Natural killer cell (primary cell): ENCODE results near the gene LRRC53. TPM values are rescaled to one million over a fixed set of nuclear protein-coding genes. Genes with fewer than 3 reads are reported as not detected.

Source experiments
- ATAC-seq, 3 donors: fragments of 150-1000 bp in 2 of 3; fragments of 200-7000 bp in 1 of 3; cut with Tn5 transposase; 1 replicate in 1 of 3; 2 replicates in 2 of 3; pipeline ENCODE4 v1.10.0; 2021; ENCODE audit warnings: mild to moderate bottlenecking in 2 of 3, moderate library complexity in 2 of 3
- DNase-seq, 2 donors: peaks; one replicate each; pipeline versions ENCODE4 v3.0.0 to v3.0.0-alpha.2; 2013 to 2021; ENCODE audit warnings: mixed read lengths in 1 of 2
- H3K27ac ChIP-seq: one replicate; pipeline ENCODE4 v1.5.1; 2013; ENCODE audit warnings: mild to moderate bottlenecking, low read length
- H3K27me3 ChIP-seq: one replicate; pipeline ENCODE4 v1.6.1; 2013; ENCODE audit warnings: low read length; ENCODE audit not compliant: control insufficient read depth, insufficient read depth
- H3K36me3 ChIP-seq: one replicate; pipeline ENCODE4 v1.6.1; 2013; ENCODE audit warnings: low read length; ENCODE audit not compliant: control insufficient read depth, insufficient read depth
- H3K4me1 ChIP-seq: one replicate; pipeline ENCODE4 v1.6.1; 2013; ENCODE audit warnings: low read length; ENCODE audit not compliant: control insufficient read depth, insufficient read depth
- H3K4me3 ChIP-seq: one replicate; pipeline ENCODE4 v1.5.1; 2013; ENCODE audit warnings: low read length
- H3K9me3 ChIP-seq: one replicate; pipeline ENCODE4 v1.6.1; 2013; ENCODE audit warnings: low read length; ENCODE audit not compliant: control insufficient read depth, insufficient read depth
- H3K27ac Mint-ChIP-seq, 2 donors: one replicate each; pipeline ENCODE4 v1.8.0; 2022; ENCODE audit warnings: mild to moderate bottlenecking in 2 of 2, mixed read lengths in 2 of 2, moderate library complexity in 1 of 2
- H3K27me3 Mint-ChIP-seq, 2 donors: one replicate each; pipeline ENCODE4 v1.8.0; 2022; ENCODE audit warnings: low read depth in 2 of 2, mixed read lengths in 2 of 2
- H3K36me3 Mint-ChIP-seq: one replicate; pipeline ENCODE4 v1.8.0; 2022; ENCODE audit warnings: mixed read lengths
- H3K4me1 Mint-ChIP-seq, 2 donors: one replicate each; pipeline ENCODE4 v1.8.0; 2022; ENCODE audit warnings: mixed read lengths in 2 of 2
- H3K4me3 Mint-ChIP-seq: one replicate; pipeline ENCODE4 v1.8.0; 2022; ENCODE audit warnings: mild to moderate bottlenecking, moderate library complexity, mixed read lengths
- H3K9me3 Mint-ChIP-seq, 2 donors: one replicate each; pipeline ENCODE4 v1.8.0; 2022; ENCODE audit warnings: mixed read lengths in 2 of 2
- CTCF ChIP-seq: fragments of 200-600 bp; IDR thresholded peaks from one replicate; pipeline ENCODE4 v1.8.0; 2022; ENCODE audit warnings: antibody characterized with exemption
- WGBS: methylation state at CpG from one replicate; pipeline ENCODE4 v1.1.7; 2013; ENCODE audit warnings: missing lambda C conversion rate; ENCODE audit not compliant: insufficient coverage; 5-methylcytosine and 5-hydroxymethylcytosine counted together
- intact Hi-C: fragments of 100-400 bp; cut with micrococcal nuclease; formaldehyde crosslinking; loops from one replicate; pipeline ENCODE4 v1.14.2; 2022
- total RNA-seq, 4 donors: library from RNA; stranded (reverse); fragments of 120-200 nt in 1 of 4; gene quantifications; one replicate each; pipeline versions ENCODE4 v1.2.3 to v1.2.4, GENCODE V29; 2013 to 2022

The LRRC53 gene
- not detected for total RNA-seq
- total RNA-seq (2013) = not detected

- H3K9me3 ChIP-seq = no peaks in the 10 kb centered on the region
- H3K27me3 ChIP-seq = no peaks in the 10 kb centered on the region
- no peak within 1 kb of the TSS for H3K27ac ChIP-seq
These were observed at the start of gene LRRC53 for GRCh38 chr1:74512170-74512915. Gene LRRC53 (minus strand): TSS chr1:74512611. CDS start chr1:74483349, 29,262 bp downstream.

GRCh38 chr1:74549932-74550331 lies 37.5 kb upstream of the LRRC53 start:
- Mint-ChIP-seq H3K9me3 (peaks cover 0 to 3% of the 10 kb centered on the region in 2 donors), H3K27ac (no peak overlapping the region), H3K36me3 (no peaks in the 10 kb centered on the region), H3K4me3 (no peak overlapping the region), H3K4me1 (no peaks in the 10 kb centered on the region), H3K27me3 (peaks cover 0 to 2% of the 10 kb centered on the region in 2 donors)
- DNase-seq = no peak
- no peaks in the 10 kb centered on the region for H3K36me3 ChIP-seq
- WGBS = 90% methylated on average over 2 of the region's 2 CpGs
- no peak overlapping the region for H3K4me3 ChIP-seq
- no peak overlapping the region for H3K27ac ChIP-seq
- no peaks in the 10 kb centered on the region for H3K9me3 ChIP-seq
- no peak for ATAC-seq
- intact Hi-C loops = no loop called here
- no peaks in the 10 kb centered on the region for H3K27me3 ChIP-seq
- no peak for TF ChIP-seq CTCF
- no peaks in the 10 kb centered on the region for H3K4me1 ChIP-seq

More at GRCh38 chr1:74512170-74512915, at the start of gene LRRC53:
- H3K27ac Mint-ChIP-seq = no peak within 1 kb of the TSS
- no peaks in the 10 kb centered on the region for H3K27me3 Mint-ChIP-seq
- H3K4me1 Mint-ChIP-seq = no peaks in the 10 kb centered on the region
- Histone ChIP-seq H3K4me3 (no peak within 1 kb of the TSS), H3K4me1 (no peaks in the 10 kb centered on the region), H3K36me3 (no peaks in the 10 kb centered on the region)
- peaks cover 0 to 6% of the 10 kb centered on the region in 2 donors for H3K9me3 Mint-ChIP-seq
- ATAC-seq (no peak), DNase-seq (no peak)
- H3K36me3 Mint-ChIP-seq = no peaks in the 10 kb centered on the region
- H3K4me3 Mint-ChIP-seq = no peak within 1 kb of the TSS
- TF ChIP-seq CTCF = no peak
- intact Hi-C loops = no loop called here
- 82% methylated on average over 2 of the region's 2 CpGs for WGBS

- WGBS = 73% methylated on average over 2 of the region's 4 CpGs
- peaks cover 0 to 2% of the 10 kb centered on the region in 2 donors for H3K27me3 Mint-ChIP-seq
- no peaks in the 10 kb centered on the region for H3K36me3 Mint-ChIP-seq
- no peak overlapping the region for H3K27ac Mint-ChIP-seq
- H3K9me3 Mint-ChIP-seq = peaks cover 0 to 3% of the 10 kb centered on the region in 2 donors
- Histone ChIP-seq H3K9me3 (no peaks in the 10 kb centered on the region), H3K27me3 (no peaks in the 10 kb centered on the region), H3K4me1 (no peaks in the 10 kb centered on the region), H3K36me3 (no peaks in the 10 kb centered on the region), H3K4me3 (no peak overlapping the region), H3K27ac (no peak overlapping the region)
- intact Hi-C loops = no loop called here
- DNase-seq (no peak), ATAC-seq (no peak)
- no peaks in the 10 kb centered on the region for H3K4me1 Mint-ChIP-seq
- TF ChIP-seq CTCF = no peak
- no peak overlapping the region for H3K4me3 Mint-ChIP-seq
These were observed 36.7 kb upstream of the LRRC53 start for GRCh38 chr1:74548961-74549750.
